ENCODE results near the gene ZBTB16.
"Not testable (repeated sequence)": the region's sequence is repeated elsewhere in the genome, so short reads cannot be mapped to it uniquely, and the experiment has no call there.

The ZBTB16 gene

GRCh38 chr11:114040706-114041211, 18.8 kb upstream of the ZBTB16 start:
- no peak for DNase-seq (ENCODE audit: low read depth in 2 of 2, low spot score in 1 of 2)

DNA sequence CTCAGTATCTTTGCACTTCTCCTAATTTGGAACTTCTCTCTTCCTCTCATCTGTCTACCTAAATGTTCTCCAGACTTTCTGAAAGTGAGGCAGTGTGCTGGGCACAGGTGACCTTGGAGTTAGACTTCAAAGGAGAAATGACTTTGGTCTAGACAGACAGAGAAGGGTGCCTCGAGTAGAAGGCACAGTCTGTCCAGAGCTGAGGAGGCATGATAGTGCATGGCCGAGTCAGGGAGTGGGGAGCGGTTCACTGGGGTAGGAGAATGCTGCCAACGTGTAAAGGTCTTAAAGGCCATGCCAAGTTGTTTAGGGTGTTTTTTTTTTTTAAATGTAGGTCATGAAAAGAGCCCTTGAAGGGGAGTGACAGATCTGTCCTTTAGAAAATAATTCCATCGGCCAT, 17.3 kb upstream of the ZBTB16 start:
- DNase-seq (ENCODE audit: low read depth in 2 of 2, low spot score in 1 of 2): no peak

DNA sequence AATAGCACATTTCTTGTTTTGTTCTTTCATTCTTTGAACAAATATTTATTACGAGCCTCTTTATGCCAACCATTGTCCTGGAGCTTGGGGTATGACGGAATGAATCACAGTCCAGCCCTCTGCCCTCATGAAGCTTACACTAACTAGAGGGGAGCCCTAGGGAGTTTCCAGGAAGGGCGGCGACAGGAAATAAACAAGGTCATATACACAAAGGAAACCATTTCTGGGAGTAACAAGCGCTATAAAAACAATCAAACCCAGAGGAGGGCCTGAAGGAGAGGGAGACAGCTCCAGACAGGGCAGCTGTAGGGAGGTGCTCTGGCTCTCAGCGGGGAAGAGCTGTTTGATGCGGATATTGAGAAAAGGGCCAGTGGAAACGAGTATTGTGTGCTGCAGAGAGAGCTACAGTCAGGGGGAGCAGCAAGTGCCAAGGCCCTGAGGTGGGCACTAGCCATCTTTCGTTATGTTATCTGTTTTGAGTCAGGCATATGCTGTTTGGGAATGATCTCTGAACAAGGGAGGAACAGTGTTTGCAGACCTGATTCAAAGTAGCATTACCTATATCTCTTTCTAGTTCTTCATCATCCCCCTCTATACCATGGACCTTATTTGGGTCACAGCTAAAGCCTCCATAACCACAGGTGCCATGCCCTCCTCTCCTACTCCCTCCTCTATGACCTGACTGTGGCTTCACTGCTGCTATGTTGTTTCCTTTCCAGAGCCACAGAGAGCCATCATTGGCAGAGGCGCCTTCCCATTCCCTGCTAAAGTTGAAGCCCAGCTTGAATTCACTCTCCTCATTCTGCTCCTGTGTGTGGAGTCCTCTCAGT, 15.3 kb upstream of the ZBTB16 start:
- no peak for DNase-seq (ENCODE audit: low read depth in 2 of 2, low spot score in 1 of 2)

DNA sequence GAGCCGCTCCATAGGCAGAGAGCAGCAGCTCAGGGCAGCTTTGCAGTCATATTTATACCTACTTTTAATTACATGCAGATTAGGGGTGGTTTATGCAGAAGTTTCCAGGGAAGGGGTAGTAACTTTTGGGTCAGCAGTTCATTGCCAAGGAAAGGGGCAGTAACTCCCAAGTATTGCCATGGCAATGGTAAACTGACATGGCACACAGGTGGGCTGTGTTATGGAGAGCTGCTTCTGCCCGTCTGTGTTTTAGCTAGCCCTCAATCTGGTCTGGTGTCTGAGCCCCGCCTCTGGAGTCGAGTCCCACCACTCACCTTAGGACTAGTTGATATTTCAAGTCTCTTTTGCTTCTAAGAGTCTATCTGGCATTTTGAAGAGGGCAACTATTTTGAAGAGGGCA, 12.2 kb upstream of the ZBTB16 start:
- no peak for DNase-seq (ENCODE audit: low read depth in 2 of 2, low spot score in 1 of 2)

- no peak for DNase-seq (ENCODE audit: low read depth in 2 of 2, low spot score in 1 of 2)
Observed at GRCh38 chr11:114049050-114049449, 10.5 kb upstream of the ZBTB16 start.

DNA sequence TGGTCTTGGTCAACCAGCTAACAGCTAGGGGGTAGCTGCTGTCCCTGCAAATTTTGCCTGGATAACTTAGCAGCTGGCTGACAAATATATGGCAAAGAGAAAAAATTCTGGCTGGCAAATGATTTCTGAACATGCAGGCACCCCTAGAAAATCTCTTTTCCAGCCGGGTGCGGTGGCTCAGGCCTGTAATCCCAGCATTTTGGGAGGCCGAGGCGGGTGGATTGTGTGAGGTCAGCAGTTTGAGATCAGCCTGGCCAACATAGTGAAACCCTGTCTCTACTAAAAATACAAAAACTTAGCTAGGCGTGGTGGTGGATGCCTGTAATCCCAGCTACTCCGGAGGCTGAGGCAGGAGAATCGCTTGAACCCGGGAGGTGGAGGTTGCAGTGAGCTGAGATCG, 9.7 kb upstream of the ZBTB16 start:
- not testable (repeated sequence) for DNase-seq (ENCODE audit: low read depth in 2 of 2, low spot score in 1 of 2)

DNA sequence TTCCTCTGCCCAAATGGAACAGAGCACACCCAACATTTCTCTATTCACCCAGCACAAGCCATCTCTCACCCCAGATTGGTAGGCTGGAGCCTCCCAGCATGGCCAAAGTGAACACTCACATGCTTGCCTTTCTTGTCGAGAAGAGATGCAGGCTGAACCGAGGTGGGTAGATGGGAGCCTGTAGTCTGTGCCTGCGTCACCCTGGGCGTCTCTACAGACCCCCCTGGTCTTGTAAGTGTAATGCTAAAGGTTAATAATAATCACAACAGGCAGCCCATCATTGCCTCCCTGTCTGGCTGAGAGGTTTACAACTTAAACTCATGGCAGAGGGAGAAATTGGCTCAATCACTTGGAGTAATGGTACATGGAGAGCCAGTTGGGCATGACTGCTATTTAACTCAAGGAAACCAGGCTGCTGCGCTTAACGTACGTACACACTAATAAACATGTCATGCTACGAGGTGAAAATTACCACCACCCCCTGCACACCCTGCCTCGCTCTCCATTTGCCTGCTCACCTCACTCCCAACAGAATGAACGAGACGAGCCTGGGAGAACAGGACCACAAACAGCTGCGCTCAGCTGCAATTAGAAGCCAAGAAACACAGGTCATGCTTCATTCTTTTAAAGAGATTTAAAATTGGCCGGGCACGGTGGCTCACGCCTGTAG, 9.1 kb upstream of the ZBTB16 start:
- no peak for DNase-seq (ENCODE audit: low read depth in 2 of 2, low spot score in 1 of 2)

GRCh38 chr11:114051558-114051957, 8.0 kb upstream of the ZBTB16 start:
- no peak for DNase-seq (ENCODE audit: low read depth in 2 of 2, low spot score in 1 of 2)

GRCh38 chr11:114052160-114052559, 7.4 kb upstream of the ZBTB16 start:
- DNase-seq (ENCODE audit: low read depth in 2 of 2, low spot score in 1 of 2): no peak

DNA sequence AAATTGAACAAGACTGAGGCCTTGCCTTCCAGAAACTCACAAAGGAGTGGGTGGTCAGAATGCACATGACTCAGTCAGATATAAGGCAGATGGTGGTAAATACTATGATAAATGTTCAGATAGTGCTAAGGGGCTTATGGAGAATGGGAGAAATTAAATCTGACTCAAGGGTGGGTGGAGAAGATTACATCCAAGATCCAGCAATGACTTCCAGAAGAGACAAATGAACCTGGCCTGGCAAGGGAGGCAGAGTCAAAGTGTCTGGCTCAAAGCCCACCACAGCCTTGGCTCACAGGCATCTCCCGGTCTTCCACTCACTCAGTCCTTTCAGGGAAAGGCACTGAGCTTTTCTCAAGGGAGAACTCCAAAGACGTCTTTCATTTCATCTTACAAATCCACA, 6.1 kb upstream of the ZBTB16 start:
- no peak for DNase-seq (ENCODE audit: low read depth in 2 of 2, low spot score in 1 of 2)

GRCh38 chr11:114054806-114055205, 4.7 kb upstream of the ZBTB16 start:
- no peak for DNase-seq (ENCODE audit: low read depth in 2 of 2, low spot score in 1 of 2)

DNA sequence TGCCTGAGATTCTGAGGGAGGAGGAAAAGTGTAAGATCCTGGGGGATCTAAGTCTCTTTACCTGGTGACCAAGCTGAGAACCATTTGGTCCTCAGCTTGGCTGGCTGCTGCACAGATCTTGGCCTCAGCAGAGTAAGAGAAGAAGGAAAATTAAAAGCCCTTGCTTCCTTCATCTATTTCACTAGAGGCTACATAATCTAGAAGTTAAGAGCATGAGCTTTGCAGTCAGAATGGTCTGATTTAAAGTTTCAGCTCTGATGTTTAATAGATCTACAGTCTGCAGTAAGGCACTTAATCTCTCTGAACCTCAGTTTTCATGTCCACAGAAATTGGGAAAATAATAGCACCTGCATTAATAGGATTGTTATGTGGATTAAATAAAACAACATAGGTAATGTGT, 3.1 kb upstream of the ZBTB16 start:
- DNase-seq (ENCODE audit: low read depth in 2 of 2, low spot score in 1 of 2): no peak

DNA sequence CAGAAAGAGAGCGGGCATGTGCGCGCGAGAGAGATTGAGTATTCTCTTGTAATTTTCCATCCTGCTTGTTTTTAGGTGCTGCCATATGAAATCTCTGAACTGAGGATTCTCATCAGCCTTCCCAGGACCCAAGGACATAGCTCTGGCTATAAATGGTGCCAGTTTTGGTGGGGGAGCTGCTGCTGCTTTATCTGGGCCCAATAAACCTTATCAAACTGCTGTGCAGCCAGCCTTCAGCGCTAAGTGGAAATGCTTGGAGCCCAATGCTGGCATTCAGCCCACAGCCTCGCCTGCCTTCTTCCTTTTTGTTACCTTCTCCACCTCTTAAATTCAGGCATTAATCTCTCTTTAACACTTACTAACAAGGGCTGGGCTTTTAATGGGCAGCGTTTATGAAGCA, 2.4 kb upstream of the ZBTB16 start:
- DNase-seq (ENCODE audit: low read depth in 2 of 2, low spot score in 1 of 2): no peak

- no peak for DNase-seq (ENCODE audit: low read depth in 2 of 2, low spot score in 1 of 2)
Observed at GRCh38 chr11:114057605-114058004, 1.9 kb upstream of the ZBTB16 start.

DNA sequence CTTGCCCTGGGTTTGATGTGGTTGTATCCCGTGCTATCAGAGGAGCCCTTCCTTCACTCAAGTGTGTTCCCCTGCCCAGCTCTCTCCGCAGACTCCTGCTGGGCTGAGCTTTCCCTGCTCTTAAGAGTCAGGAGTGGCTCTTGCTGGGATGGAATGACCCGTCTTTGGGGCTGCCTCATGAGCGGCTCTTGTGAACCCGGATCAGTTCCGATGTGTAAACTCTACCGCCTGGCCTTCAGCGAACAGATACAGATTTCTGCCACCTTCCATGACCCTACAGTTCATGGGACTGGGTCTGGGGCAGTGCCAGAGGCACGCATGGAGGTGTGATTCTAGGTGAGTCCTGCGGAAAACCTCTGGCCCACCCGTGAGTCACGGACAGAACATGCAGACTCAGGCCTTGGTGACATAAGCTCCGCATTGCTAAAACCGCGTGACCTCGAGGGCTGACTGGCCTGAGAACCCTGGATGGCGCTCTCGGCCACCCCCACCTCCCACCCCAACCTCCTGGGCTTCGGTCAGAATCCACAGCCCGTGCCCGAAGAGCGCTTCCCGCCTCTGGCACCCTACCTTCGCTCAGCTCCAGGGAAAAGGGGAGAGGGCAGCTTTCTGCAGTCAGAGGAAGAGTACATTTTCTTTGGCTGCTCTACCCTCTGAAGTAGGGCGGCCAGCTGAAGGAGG, 1.3 kb upstream of the ZBTB16 start:
- no peak for DNase-seq (ENCODE audit: low read depth in 2 of 2, low spot score in 1 of 2)

GRCh38 chr11:114058871-114059277, 637 bp upstream of the ZBTB16 start:
- DNase-seq (ENCODE audit: low read depth in 2 of 2, low spot score in 1 of 2): no peak

- DNase-seq (ENCODE audit: low read depth in 2 of 2, low spot score in 1 of 2): no peak
Observed at GRCh38 chr11:114059984-114060391, 477 bp downstream of the ZBTB16 start.

DNA sequence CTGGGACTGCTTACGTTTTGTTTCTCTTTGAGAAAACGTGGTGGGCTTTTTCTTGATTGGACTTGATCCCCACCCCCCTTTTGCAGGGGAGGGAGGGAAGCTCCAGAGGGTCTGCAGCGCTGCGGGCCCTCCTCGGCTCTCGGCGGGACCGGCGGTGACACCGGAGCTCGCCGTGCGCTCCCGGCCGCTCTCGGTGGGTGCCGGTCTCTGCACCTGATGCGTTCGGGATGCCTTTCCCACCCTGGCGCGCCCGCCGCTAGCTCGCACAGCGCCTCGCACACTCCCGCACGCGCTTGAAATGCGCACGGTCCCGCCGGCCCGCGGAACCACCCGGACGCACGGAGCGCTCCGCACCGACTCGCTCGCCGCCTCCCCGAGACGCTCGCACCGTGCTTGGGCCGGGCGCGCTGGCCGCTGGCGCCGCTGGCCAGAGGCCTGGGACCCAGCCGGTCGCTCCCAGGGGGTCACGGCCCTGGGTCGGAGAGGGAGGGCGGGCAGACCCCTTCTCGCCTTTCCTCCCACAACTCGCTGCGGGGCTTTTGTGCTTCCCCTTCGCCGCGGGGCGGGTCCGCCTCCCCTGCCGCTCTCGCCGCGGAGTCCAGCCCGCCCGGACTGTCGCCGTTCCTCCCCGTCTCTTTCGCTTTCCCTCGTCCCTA, 1.0 kb downstream of the ZBTB16 start:
- no peak for DNase-seq (ENCODE audit: low read depth in 2 of 2, low spot score in 1 of 2)

DNA sequence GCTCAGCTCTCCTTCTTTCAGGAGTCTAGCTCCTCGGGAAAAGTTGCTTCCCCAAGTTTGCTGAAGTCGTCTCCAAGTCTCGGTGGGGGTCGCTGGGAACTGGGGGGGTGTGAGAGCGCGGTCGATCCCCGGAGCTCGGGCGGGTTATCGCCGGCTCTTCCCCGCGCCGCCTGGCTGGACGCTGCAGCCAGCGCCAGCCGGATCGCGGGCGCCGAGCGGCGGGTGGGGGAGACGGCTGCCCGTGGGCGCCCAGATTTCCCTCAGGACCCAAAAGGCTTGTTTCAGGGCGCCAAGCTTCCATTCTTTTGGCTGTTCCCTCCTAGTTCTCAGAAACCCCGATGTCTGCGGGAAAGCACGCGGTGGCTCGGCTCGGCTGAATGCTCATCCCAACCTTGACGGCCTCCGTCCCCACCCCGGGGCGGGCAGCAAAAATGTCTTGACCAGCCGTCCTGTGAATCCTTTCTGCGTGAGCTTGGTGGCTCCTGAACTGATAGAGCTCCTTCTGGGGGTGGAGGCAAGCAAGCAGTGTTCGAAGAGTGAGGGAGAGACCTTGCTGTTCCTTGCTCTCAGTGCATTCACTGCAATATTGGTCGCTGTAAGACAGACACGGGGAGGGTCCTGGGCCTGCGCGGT, 1.7 kb downstream of the ZBTB16 start:
- DNase-seq (ENCODE audit: low read depth in 2 of 2, low spot score in 1 of 2): no peak

GRCh38 chr11:114061681-114062049, 2.2 kb downstream of the ZBTB16 start:
- DNase-seq (ENCODE audit: low read depth in 2 of 2, low spot score in 1 of 2): no peak

DNA sequence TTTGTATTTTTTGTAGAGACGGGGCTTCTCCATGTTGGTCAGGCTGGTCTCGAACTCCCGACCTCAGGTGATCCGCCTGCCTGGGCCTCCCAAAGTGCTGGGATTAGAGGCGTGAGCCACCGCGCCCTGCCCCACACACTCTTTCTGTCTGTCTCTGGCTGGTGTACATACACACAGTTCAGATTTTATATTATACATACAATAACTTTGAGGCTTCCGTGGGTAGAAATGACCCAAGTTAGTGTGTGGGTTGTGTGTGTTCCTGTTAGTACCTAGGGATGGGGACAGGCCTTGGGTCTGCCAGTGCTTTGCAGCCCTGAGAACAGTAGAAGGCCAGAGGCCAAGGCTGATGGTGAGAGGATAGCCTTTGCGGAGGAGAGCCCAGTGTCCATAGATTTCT, 2.8 kb downstream of the ZBTB16 start:
- DNase-seq (ENCODE audit: low read depth in 2 of 2, low spot score in 1 of 2): no peak
